ENCODE results near the gene ENTPD8. TPM values are rescaled to one million over a fixed set of nuclear protein-coding genes. Genes with fewer than 3 reads are reported as not detected.
A peak's percentile ranks its signal among the peaks of the same experiment; 100 is the strongest.
"Not testable (repeated sequence)": the region's sequence is repeated elsewhere in the genome, so short reads cannot be mapped to it uniquely, and the experiment has no call there.

ENTPD8 gene
- total and polyA plus RNA-seq, 2 experiments from 2014 or later = 0.15 to 0.51 TPM

GRCh38 chr9:137454597-137455358 lies 13.6 kb upstream of the ENTPD8 start:
- H3K27ac ChIP-seq = no peak overlapping the region
- no peak for TF ChIP-seq CTCF (IDR thresholded peaks at IDR 0.05; ENCODE audit: low read depth, low read length)
- peak in 1 of 2 donors; percentile 42 for DNase-seq (ENCODE audit: low read depth in 1 of 2, low spot score in 1 of 2)

GRCh38 chr9:137454145-137454596 lies 13.0 kb upstream of the ENTPD8 start:
- no peaks in the 10 kb centered on the region for H3K27me3 ChIP-seq
- H3K4me1 ChIP-seq (ENCODE audit: low read depth) = peaks cover 12% of the 10 kb centered on the region
- H3K27ac ChIP-seq = no peak overlapping the region
- peak; percentile 31 to 53 for DNase-seq (ENCODE audit: low read depth in 1 of 2, low spot score in 1 of 2)
- TF ChIP-seq CTCF (IDR thresholded peaks at IDR 0.05; ENCODE audit: low read depth, low read length) = no peak
- no peaks in the 10 kb centered on the region for H3K36me3 ChIP-seq
- no peak overlapping the region for H3K4me3 ChIP-seq
- no peaks in the 10 kb centered on the region for H3K9me3 ChIP-seq (ENCODE audit: low read depth)

More at GRCh38 chr9:137454597-137455358, 13.6 kb upstream of the ENTPD8 start:
- H3K27me3 ChIP-seq = no peaks in the 10 kb centered on the region
- H3K36me3 ChIP-seq = no peaks in the 10 kb centered on the region
- H3K4me1 ChIP-seq (ENCODE audit: low read depth) = peaks cover 12% of the 10 kb centered on the region
- no peak overlapping the region for H3K4me3 ChIP-seq
- no peaks in the 10 kb centered on the region for H3K9me3 ChIP-seq (ENCODE audit: low read depth)

GRCh38 chr9:137453643-137454081 lies 12.5 kb upstream of the ENTPD8 start:
- no peak for TF ChIP-seq CTCF (IDR thresholded peaks at IDR 0.05; ENCODE audit: low read depth, low read length)
- no peaks in the 10 kb centered on the region for H3K9me3 ChIP-seq (ENCODE audit: low read depth)
- H3K27me3 ChIP-seq = no peaks in the 10 kb centered on the region
- no peak overlapping the region for H3K4me3 ChIP-seq
- H3K36me3 ChIP-seq = no peaks in the 10 kb centered on the region
- no peak overlapping the region for H3K27ac ChIP-seq
- DNase-seq (ENCODE audit: low read depth in 1 of 2, low spot score in 1 of 2) = peak; percentile 82 to 88
- H3K4me1 ChIP-seq (ENCODE audit: low read depth) = peaks cover 12% of the 10 kb centered on the region

GRCh38 chr9:137452761-137453642 lies 11.8 kb upstream of the ENTPD8 start:
- H3K9me3 ChIP-seq (ENCODE audit: low read depth) = no peaks in the 10 kb centered on the region
- no peaks in the 10 kb centered on the region for H3K36me3 ChIP-seq
- no peak overlapping the region for H3K4me3 ChIP-seq
- TF ChIP-seq CTCF (IDR thresholded peaks at IDR 0.05; ENCODE audit: low read depth, low read length) = no peak
- H3K27me3 ChIP-seq = no peaks in the 10 kb centered on the region
- DNase-seq (ENCODE audit: low read depth in 1 of 2, low spot score in 1 of 2) = no peak
- H3K27ac ChIP-seq = no peak overlapping the region
- peaks cover 6% of the 10 kb centered on the region for H3K4me1 ChIP-seq (ENCODE audit: low read depth)

- TF ChIP-seq CTCF (IDR thresholded peaks at IDR 0.05; ENCODE audit: low read depth, low read length) = no peak
- no peak for DNase-seq (ENCODE audit: low read depth in 1 of 2, low spot score in 1 of 2)
- Histone ChIP-seq H3K4me3 (no peak overlapping the region), H3K4me1 (ENCODE audit: low read depth) (peaks cover 6% of the 10 kb centered on the region), H3K27ac (no peak overlapping the region), H3K27me3 (no peaks in the 10 kb centered on the region), H3K9me3 (ENCODE audit: low read depth) (no peaks in the 10 kb centered on the region), H3K36me3 (no peaks in the 10 kb centered on the region)
These were observed 11.0 kb upstream of the ENTPD8 start for GRCh38 chr9:137452006-137452760.

- H3K27me3 ChIP-seq; H3K36me3 ChIP-seq; H3K4me3 ChIP-seq; H3K27ac ChIP-seq; DNase-seq (ENCODE audit: low read depth in 1 of 2, low spot score in 1 of 2); H3K9me3 ChIP-seq (ENCODE audit: low read depth); H3K4me1 ChIP-seq (ENCODE audit: low read depth): not testable (repeated sequence)
These were observed 10.3 kb upstream of the ENTPD8 start for GRCh38 chr9:137451264-137452005.

GRCh38 chr9:137450539-137451222 lies 9.5 kb upstream of the ENTPD8 start:
- not testable (repeated sequence) for H3K4me1 ChIP-seq (ENCODE audit: low read depth); H3K27me3 ChIP-seq; H3K9me3 ChIP-seq (ENCODE audit: low read depth); DNase-seq (ENCODE audit: low read depth in 1 of 2, low spot score in 1 of 2); H3K4me3 ChIP-seq; H3K27ac ChIP-seq; H3K36me3 ChIP-seq

All from cardiac muscle cell (in vitro differentiated cells and primary cell).